ENCODE results near the gene KIAA0930.

GRCh38 chr22:45280587-45280980 lies 39.9 kb upstream of the KIAA0930 start:
- no peak for TF ChIP-seq CTCF (IDR thresholded peaks at IDR 0.05)
- no peak for TF ChIP-seq GATA2 (CRISPR knock-in tag; IDR thresholded peaks at IDR 0.05)
- no peak for TF ChIP-seq USF2 (IDR thresholded peaks at IDR 0.05; ENCODE audit: borderline replicate concordance, low read depth, low read length)
- TF ChIP-seq TCF12 (IDR thresholded peaks at IDR 0.05) = no peak
- TF ChIP-seq PBX3 (IDR thresholded peaks at IDR 0.05) = no peak
- no peak for TF ChIP-seq MAX (IDR thresholded peaks at IDR 0.05; ENCODE audit: low read depth)
- TF ChIP-seq FOXM1 (IDR thresholded peaks at IDR 0.05; ENCODE audit: low read depth) = no peak
- no peak for TF ChIP-seq POLR2AphosphoS5 (IDR thresholded peaks at IDR 0.05; ENCODE audit: low read depth, low read length)
